ENCODE data around the gene TMEM250. TPM values are rescaled to one million over a fixed set of nuclear protein-coding genes. Genes with fewer than 3 reads are reported as not detected.

The TMEM250 gene
- 67.4 and 75.0 TPM in 2 replicates for total RNA-seq

GRCh38 chr9:136118320-136119060 is at the start of gene TMEM250:
TMEM250 (minus strand) TSS chr9:136118875; CDS start chr9:136116900, 1,975 bp downstream.

GRCh38 chr9:136095070-136096058 is 23.3 kb downstream of the TMEM250 start, which contains the start of gene NACC2:
NACC2 (minus strand) TSS chr9:136095289; CDS start chr9:136050521, 44,768 bp downstream.

Other genes starting within 250 kb of the TMEM250 start
- 15.6 and 15.8 TPM in 2 replicates for gene CAMSAP1, start 211.3 kb downstream of the TMEM250 start, total RNA-seq
- gene UBAC1, start 157.5 kb downstream of the TMEM250 start, total RNA-seq, result 51.9 and 55.0 TPM in 2 replicates
- gene NACC2, start 23.6 kb downstream of the TMEM250 start, total RNA-seq, result 25.2 and 26.1 TPM in 2 replicates
- gene LHX3, start 86.3 kb upstream of the TMEM250 start, total RNA-seq, result not detected in 2 replicates
- gene QSOX2, start 126.9 kb upstream of the TMEM250 start, total RNA-seq, result 15.5 and 16.2 TPM in 2 replicates
- gene CCDC187, start 185.2 kb upstream of the TMEM250 start, total RNA-seq, result not detected in 2 replicates
- 17.9 and 19.1 TPM in 2 replicates for gene GPSM1, start 208.7 kb upstream of the TMEM250 start, total RNA-seq
- gene DNLZ, start 244.9 kb upstream of the TMEM250 start, total RNA-seq, result 33.9 and 44.2 TPM in 2 replicates

Measured in mammary microvascular endothelial cell (primary cell).